ENCODE results near the gene DOCK2.

Gene DOCK2

GRCh38 chr5:169728418-169728817 lies 91.3 kb downstream of the DOCK2 start:
- TF ChIP-seq CTCF (IDR thresholded peaks at IDR 0.05): no peak
- Histone ChIP-seq H3K36me3 (peaks cover 85% of the 10 kb centered on the region), H3K9me3 (no peaks in the 10 kb centered on the region), H3K27ac (peak overlapping the region; percentile 7), H3K27me3 (no peaks in the 10 kb centered on the region), H3K4me1 (ENCODE audit: control insufficient read depth in 1 of 2, insufficient read depth in 1 of 2, low read depth in 1 of 2, low read length in 1 of 2) (no peaks in the 10 kb centered on the region), H3K4me3 (ENCODE audit: low read depth in 1 of 2, low read length in 1 of 2) (no peak overlapping the region)

DNA sequence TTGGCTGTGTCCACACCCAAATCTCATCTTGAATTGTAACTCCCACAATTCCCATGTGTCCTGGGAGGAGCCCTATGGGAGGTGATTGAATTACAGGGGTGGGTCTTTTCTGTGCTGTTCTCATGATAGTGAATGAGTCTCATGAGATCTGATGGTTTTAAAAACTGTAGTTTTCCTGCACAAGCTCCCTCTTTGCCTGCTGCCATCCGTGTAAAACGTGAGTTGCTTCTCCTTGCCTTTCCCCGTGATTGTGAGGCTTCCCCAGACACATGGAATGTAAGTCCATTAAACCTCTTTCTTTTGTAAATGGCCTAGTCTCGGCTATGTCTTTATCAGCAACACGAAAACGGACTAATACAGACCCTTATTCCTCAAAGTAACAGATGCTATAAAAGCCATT lies 94.1 kb downstream of the DOCK2 start:
- Histone ChIP-seq H3K36me3 (peaks cover 62% of the 10 kb centered on the region), H3K4me3 (ENCODE audit: low read depth in 1 of 2, low read length in 1 of 2) (no peak overlapping the region), H3K9me3 (no peaks in the 10 kb centered on the region), H3K27ac (no peak overlapping the region), H3K4me1 (ENCODE audit: control insufficient read depth in 1 of 2, insufficient read depth in 1 of 2, low read depth in 1 of 2, low read length in 1 of 2) (peaks cover 23 to 25% of the 10 kb centered on the region in 2 experiments), H3K27me3 (no peaks in the 10 kb centered on the region)
- TF ChIP-seq CTCF (IDR thresholded peaks at IDR 0.05): no peak

- Histone ChIP-seq H3K9me3 (no peaks in the 10 kb centered on the region), H3K4me1 (ENCODE audit: control insufficient read depth in 1 of 2, insufficient read depth in 1 of 2, low read depth in 1 of 2, low read length in 1 of 2) (peaks cover 28 to 29% of the 10 kb centered on the region in 2 experiments), H3K27ac (peak overlapping the region; percentile 67), H3K27me3 (no peaks in the 10 kb centered on the region), H3K4me3 (ENCODE audit: low read depth in 1 of 2, low read length in 1 of 2) (no peak overlapping the region), H3K36me3 (peaks cover 66% of the 10 kb centered on the region)
- TF ChIP-seq CTCF (IDR thresholded peaks at IDR 0.05): no peak
Measured at GRCh38 chr5:169732841-169733240, 95.8 kb downstream of the DOCK2 start.

DNA sequence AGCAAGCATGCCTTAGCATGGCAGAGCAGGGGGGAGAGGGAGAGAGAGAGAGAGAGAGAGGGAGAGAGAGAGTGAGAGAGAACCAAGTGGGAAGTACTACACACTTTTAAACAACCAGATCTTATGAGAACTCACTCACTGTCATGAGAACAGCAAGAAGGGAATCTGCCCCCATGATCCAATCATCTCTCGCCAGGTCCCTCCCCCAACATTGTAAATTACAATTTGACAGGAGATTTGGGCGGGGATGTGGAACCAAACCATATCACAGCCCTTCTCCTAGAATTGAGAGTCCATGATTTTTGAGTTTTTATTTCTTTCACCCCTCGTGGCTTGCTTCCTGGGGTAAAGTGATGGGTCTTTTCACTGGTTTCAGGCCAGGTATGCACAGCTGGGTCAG lies 98.8 kb downstream of the DOCK2 start:
- H3K27ac ChIP-seq: peak overlapping the region; percentile 35
- peaks cover 58% of the 10 kb centered on the region for H3K36me3 ChIP-seq
- H3K4me1 ChIP-seq (ENCODE audit: control insufficient read depth in 1 of 2, insufficient read depth in 1 of 2, low read depth in 1 of 2, low read length in 1 of 2): peaks cover 28 to 33% of the 10 kb centered on the region in 2 experiments
- TF ChIP-seq CTCF (IDR thresholded peaks at IDR 0.05): no peak
- no peaks in the 10 kb centered on the region for H3K9me3 ChIP-seq
- no peaks in the 10 kb centered on the region for H3K27me3 ChIP-seq
- H3K4me3 ChIP-seq (ENCODE audit: low read depth in 1 of 2, low read length in 1 of 2): no peak overlapping the region

GRCh38 chr5:169736653-169737052 lies 99.6 kb downstream of the DOCK2 start:
- no peaks in the 10 kb centered on the region for H3K27me3 ChIP-seq
- H3K4me1 ChIP-seq (ENCODE audit: control insufficient read depth in 1 of 2, insufficient read depth in 1 of 2, low read depth in 1 of 2, low read length in 1 of 2): peaks cover 28 to 33% of the 10 kb centered on the region in 2 experiments
- H3K4me3 ChIP-seq (ENCODE audit: low read depth in 1 of 2, low read length in 1 of 2): no peak overlapping the region
- peaks cover 57% of the 10 kb centered on the region for H3K36me3 ChIP-seq
- TF ChIP-seq CTCF (IDR thresholded peaks at IDR 0.05): no peak
- H3K9me3 ChIP-seq: no peaks in the 10 kb centered on the region
- H3K27ac ChIP-seq: peak overlapping the region; percentile 35

GRCh38 chr5:169740435-169740834 lies 103.4 kb downstream of the DOCK2 start:
- peaks cover 78% of the 10 kb centered on the region for H3K36me3 ChIP-seq
- no peak for TF ChIP-seq CTCF (IDR thresholded peaks at IDR 0.05)

More at GRCh38 chr5:169740435-169740834, 103.4 kb downstream of the DOCK2 start:
- Histone ChIP-seq H3K27ac (peak overlapping the region; percentile 53), H3K27me3 (no peaks in the 10 kb centered on the region), H3K4me3 (ENCODE audit: low read depth in 1 of 2, low read length in 1 of 2) (no peak overlapping the region), H3K9me3 (no peaks in the 10 kb centered on the region), H3K4me1 (ENCODE audit: control insufficient read depth in 1 of 2, insufficient read depth in 1 of 2, low read depth in 1 of 2, low read length in 1 of 2) (peaks cover 27% of the 10 kb centered on the region in 2 experiments)
